ENCODE results near the gene KRTAP5-11.
"Not testable (repeated sequence)": the region's sequence is repeated elsewhere in the genome, so short reads cannot be mapped to it uniquely, and the experiment has no call there.

Gene KRTAP5-11

DNA sequence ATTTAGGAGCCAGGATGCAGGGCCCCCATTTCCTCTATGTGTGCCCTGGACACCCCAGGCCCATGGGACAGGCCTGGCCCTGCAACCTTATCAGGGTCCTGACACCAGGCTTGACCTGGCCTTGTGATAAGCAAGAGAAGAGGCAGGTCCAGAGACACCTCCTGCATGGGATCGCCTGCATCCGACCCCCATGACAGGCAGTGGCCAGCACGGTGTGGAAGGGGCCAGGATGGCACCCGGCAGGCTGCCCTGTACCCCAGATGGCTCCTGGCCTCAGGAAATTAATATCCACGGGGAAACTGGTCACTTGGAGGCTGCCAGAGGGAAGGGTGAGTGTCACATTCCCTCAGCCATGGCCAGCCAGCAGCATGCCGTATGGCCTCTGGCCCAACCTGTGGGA lies 27.7 kb downstream of the KRTAP5-11 start:
- DNase-seq: no peak

- no peak for DNase-seq
Observed at GRCh38 chr11:71551711-71552110, 31.0 kb downstream of the KRTAP5-11 start.

- no peak for DNase-seq
Observed at GRCh38 chr11:71548716-71549151, 33.9 kb downstream of the KRTAP5-11 start.

- DNase-seq: no peak
Observed at GRCh38 chr11:71548120-71548519, 34.6 kb downstream of the KRTAP5-11 start, which contains the start of gene KRTAP5-9. KRTAP5-9 (plus strand) TSS chr11:71548420; CDS start chr11:71548658, 238 bp downstream.

DNA sequence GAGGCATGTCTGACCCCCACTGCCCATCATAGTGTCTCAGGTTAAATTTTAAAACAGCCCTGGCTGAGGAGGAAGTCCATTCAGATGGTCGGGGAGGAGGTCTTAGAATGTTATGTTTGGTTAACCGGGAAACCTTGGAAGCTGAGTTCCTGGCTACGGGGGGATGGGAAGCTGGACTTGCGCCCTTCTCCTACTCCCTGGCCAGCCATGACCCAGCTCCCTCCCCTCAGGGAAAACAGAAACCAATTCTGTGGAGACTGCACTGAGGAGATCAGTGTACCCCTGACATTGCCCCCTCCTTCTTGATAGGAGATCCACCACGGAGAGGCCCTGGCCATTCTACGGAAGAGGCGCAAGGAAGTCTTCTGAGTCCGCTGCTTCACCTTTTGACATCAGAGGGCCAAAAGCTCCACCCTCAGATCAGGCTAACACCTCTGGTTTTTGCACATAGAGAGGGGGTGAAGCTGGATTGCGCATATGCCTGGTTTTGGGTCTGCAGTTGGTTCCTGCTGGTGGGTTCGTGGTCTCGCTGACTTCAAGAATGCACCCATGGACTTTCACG lies 37.2 kb downstream of the KRTAP5-11 start:
- no peak for DNase-seq

DNA sequence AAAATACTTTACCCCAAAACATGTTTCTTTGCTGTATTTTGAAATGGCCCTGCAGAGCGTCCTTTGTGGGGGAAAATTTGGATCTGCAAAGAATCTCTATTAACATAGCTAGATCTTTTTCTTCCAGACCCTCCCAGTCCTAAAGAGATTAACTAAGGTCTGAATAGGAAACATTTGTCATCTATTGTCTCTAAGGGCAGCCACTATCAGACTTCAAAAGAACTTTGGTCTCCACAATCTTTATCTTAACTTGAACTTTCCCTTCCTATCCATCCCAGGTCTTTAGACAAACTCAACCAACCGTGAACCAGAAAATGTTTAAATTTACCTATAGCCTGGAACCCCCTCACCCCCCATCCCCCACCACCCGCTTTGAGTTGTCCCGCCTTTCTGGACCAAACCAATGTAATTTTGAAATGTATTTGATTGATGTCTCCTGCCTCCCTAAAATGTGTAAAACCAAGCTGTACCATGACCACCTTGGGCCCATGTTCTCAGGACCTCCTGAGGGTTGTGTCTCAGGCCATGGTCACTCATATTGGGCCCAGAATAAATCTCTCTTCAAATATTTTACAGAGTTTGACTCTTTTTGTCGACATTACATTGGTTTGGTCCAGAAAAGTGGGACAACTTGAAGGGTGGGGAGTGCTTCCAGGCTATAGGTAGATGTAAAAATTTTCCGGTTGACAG lies 38.0 kb downstream of the KRTAP5-11 start:
- no peak for DNase-seq

- no peak for DNase-seq
Observed at GRCh38 chr11:71543866-71544265, 38.8 kb downstream of the KRTAP5-11 start.

DNA sequence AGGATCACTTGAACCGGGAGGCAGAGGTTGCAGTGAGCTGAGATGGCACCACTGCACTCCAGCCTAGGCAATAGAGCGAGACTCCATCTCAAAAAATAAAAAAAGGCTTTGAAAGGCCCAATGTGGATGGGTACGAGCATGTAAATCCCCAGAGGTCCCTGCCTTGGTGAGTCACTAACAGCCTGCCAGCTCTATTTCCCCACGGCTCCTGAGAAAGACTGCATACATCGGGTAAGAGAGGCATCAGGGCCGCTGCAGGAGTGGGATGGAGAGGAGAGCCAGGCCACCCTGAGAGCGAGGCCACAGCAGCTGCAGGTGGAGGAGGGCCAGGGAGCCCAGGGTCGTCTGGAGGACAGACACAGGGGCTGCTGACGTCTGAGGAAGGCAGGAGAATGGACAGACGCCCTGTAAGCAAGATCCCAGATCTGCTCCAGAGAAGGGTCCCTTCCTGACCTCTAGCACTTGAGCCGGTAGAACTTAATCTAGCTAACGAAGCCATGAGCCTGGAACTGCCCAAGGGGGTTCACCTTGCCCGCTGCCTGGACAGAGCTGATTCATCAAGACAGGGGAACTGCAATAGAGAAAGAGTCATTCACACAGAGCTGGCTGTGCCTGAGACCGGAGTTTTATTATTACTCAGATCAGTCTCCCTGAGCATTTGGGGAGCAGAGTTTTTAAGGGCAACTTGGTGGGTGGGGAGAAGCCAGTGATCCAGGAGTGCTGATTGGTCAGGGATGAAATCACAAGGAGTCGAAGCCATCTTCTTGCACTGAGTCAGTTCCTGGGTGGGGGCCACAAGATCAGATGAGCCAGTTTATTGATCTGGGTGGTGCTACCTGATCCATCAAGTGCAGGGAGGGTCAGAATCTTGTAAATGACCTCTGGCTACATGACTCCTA lies 39.5 kb downstream of the KRTAP5-11 start:
- DNase-seq: no peak

- DNase-seq: no peak
Observed at GRCh38 chr11:71542382-71542781, 40.3 kb downstream of the KRTAP5-11 start.

GRCh38 chr11:71540521-71541304 lies 42.0 kb downstream of the KRTAP5-11 start:
- DNase-seq: not testable (repeated sequence)

GRCh38 chr11:71539971-71540370 lies 42.7 kb downstream of the KRTAP5-11 start:
- not testable (repeated sequence) for DNase-seq

DNA sequence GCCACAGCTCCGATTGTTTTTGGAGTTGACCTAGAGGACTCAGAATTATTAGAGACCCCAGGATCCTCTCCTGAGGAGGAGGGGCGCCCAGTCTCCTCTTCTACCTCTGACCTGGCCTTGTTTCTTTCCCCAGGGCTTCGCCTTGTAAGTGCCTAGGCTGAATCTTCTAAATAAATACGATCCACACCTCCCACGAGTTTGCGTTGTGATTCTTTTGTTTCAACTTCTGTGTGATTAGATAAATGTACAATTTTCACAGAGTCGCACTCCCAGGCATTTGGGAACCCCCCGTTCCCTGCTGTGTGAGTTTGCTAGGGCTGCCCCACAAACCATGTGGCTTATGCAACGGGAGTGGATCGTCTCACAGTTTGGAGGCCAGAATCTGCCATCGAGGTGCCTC lies 43.7 kb downstream of the KRTAP5-11 start:
- DNase-seq: no peak

- DNase-seq: no peak
Observed at GRCh38 chr11:71538666-71538990, 44.0 kb downstream of the KRTAP5-11 start.

- not testable (repeated sequence) for DNase-seq
Observed at GRCh38 chr11:71537977-71538665, 44.6 kb downstream of the KRTAP5-11 start, which contains the start of gene KRTAP5-8. KRTAP5-8 (plus strand) TSS chr11:71538025; CDS start chr11:71538056, 31 bp downstream.

- no peak for DNase-seq
Observed at GRCh38 chr11:71537537-71537936, 45.1 kb downstream of the KRTAP5-11 start.

DNA sequence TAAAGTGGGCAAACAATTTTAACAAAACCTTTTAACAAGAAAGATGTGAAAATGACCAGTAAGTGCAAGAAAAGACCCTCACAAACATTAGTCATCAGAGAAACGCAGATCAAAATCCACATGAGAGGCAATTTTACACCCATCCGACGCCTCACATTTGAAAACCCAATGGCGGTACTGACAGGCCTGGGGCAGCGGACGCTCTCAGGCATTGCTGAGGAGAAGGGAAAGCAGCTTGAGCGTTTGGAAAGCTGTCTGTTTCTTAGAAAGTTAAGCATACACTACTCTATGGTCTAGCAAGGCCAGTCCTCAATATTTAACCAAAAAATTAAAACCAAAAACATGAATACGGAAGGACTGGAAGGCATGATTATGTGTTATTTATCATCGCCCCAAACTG lies 46.9 kb downstream of the KRTAP5-11 start:
- no peak for DNase-seq

DNA sequence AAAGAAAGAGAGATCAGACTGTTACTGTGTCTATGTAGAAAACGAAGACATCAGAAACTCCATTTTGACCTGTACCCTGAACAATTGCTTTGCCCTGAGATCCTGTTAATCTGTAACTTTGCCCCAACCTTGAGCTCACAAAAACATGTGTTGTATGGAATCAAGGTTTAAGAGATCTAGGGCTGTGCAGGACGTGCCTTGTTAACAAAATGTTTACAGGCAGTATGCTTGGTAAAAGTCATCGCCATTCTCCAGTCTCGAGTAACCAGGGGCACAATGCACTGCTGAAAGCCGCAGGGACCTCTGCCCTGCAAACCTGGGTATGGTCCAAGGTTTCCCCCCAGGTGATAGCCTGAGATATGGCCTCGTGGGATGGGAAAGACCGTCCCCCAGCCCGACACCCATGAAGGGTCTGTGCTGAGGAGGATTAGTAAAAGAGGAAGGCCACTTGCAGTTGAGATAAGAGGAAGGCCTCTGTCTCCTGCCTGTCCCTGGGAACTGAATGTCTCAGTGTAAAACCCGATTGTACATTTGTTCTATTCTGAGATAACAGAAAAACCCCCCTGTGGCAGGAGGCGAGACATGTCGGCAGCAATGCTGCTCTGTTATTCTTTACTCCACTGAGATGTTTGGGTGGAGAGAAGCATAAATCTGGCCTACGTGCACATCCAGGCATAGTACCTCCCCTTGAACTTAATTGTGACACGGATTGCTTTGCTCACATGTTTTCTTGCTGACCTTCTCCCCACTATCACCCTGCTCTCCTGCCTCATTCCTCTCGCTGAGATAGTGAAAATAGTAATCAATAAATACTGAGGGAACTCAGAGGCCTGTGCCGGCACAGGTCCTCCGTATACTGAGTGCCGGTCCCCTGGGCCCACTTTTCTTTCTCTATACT lies 47.7 kb downstream of the KRTAP5-11 start:
- not testable (repeated sequence) for DNase-seq

GRCh38 chr11:71532036-71532610 lies 50.6 kb downstream of the KRTAP5-11 start:
- no peak for DNase-seq

Measured in central memory CD4-positive, alpha-beta T cell (primary cell).